NB4 (cell line): ENCODE measurements around the gene CSNK1A1L.

Experiments
- DNase-seq: peaks from one replicate; pipeline ENCODE4 v3.0.0; 2010; ENCODE audit warnings: low read depth
- H3K4me3 ChIP-seq: one replicate; pipeline ENCODE4 v1.5.1; 2011; ENCODE audit warnings: mild to moderate bottlenecking, low read depth, low read length, moderate library complexity
- MYC ChIP-seq: IDR thresholded peaks from 2 replicates; pipeline ENCODE4 v1.6.1; 2011; ENCODE audit warnings: low read depth, low read length
- POLR2A ChIP-seq: IDR thresholded peaks from 2 replicates; pipeline ENCODE4 v1.6.1; 2011; ENCODE audit warnings: mild to moderate bottlenecking; ENCODE audit not compliant: insufficient read length; ENCODE audit errors: extremely low read depth
- TF ChIP-seq, protein P1 (sequence below): IDR thresholded peaks from 2 replicates; pipeline ENCODE4 v1.6.1; 2011; ENCODE audit warnings: low read depth, low read length
- TF ChIP-seq, protein P2 (sequence below): IDR thresholded peaks from one replicate; pipeline ENCODE4 v1.5.1; 2012; ENCODE audit warnings: low read depth, low read length

The CSNK1A1L gene

DNA sequence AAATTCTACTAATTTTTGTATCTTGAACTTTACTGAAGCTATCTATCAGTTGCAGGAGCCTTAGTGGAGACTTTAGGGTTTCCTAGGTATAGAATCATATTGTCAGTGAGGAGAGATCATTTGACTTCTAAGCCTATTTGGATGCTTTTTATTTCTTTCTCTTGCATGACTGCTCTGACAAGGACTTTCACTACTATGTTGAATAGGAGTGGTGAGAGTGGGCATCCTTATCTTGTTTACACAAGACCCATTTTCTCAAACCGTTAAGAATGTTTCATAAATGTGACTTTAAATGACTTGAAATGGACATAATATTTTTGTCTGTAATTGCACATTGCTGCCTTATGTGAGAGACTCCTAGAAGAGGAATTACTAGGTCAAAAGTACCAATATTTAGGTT, 17.9 kb upstream of the CSNK1A1L start:
- DNase-seq = no peak
- H3K4me3 ChIP-seq = no peak overlapping the region
- TF ChIP-seq, protein P1, sequence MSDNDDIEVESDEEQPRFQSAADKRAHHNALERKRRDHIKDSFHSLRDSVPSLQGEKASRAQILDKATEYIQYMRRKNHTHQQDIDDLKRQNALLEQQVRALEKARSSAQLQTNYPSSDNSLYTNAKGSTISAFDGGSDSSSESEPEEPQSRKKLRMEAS = no peak
- TF ChIP-seq MYC (no peak), POLR2A (no peak)
- TF ChIP-seq, protein P2, sequence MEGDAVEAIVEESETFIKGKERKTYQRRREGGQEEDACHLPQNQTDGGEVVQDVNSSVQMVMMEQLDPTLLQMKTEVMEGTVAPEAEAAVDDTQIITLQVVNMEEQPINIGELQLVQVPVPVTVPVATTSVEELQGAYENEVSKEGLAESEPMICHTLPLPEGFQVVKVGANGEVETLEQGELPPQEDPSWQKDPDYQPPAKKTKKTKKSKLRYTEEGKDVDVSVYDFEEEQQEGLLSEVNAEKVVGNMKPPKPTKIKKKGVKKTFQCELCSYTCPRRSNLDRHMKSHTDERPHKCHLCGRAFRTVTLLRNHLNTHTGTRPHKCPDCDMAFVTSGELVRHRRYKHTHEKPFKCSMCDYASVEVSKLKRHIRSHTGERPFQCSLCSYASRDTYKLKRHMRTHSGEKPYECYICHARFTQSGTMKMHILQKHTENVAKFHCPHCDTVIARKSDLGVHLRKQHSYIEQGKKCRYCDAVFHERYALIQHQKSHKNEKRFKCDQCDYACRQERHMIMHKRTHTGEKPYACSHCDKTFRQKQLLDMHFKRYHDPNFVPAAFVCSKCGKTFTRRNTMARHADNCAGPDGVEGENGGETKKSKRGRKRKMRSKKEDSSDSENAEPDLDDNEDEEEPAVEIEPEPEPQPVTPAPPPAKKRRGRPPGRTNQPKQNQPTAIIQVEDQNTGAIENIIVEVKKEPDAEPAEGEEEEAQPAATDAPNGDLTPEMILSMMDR = no peak

DNA sequence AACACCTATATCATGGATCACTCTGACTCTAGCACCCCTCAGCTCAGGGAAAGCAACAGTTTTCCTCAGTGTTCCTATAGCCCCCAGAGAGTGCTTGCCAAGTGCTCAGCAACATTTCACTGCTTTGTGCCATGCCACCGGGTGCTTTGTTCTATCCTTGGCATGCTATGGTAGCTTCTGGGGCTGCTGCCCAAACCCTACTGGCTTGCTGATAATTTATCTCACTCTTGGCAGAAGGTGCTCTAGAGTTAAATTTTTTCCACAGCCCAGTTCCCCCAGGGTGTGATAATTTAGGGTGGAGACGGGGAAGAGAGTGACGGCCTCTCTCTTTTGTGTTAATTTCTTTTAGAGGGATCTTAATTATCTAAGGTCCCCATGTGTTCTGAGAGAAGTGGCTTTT, 12.6 kb upstream of the CSNK1A1L start:
- no peak for DNase-seq
- TF ChIP-seq POLR2A (no peak), MYC (no peak)
- TF ChIP-seq, protein P2 = no peak
- TF ChIP-seq, protein P1 = no peak
- no peak overlapping the region for H3K4me3 ChIP-seq

DNA sequence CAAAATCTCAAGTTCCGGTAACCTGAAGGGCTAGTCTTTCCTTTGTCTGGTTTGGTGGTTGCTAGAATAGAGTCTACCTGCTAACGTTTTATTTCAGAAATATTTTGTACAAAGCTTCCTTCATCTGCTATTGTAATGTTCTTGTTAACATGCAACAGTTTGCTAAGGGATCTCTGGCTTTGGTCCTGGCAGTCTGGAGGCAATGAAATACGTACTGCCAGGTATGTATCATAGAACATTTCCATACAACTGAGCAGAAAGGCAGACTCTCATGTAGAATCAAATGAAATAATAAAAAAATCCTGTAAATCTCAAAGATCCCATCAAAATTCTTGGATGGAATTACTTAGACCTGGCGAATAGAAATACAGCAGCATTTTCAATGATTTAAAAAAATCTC, 8.8 kb upstream of the CSNK1A1L start:
- no peak for TF ChIP-seq POLR2A
- no peak for TF ChIP-seq MYC
- TF ChIP-seq, protein P1 = no peak
- no peak for DNase-seq

DNA sequence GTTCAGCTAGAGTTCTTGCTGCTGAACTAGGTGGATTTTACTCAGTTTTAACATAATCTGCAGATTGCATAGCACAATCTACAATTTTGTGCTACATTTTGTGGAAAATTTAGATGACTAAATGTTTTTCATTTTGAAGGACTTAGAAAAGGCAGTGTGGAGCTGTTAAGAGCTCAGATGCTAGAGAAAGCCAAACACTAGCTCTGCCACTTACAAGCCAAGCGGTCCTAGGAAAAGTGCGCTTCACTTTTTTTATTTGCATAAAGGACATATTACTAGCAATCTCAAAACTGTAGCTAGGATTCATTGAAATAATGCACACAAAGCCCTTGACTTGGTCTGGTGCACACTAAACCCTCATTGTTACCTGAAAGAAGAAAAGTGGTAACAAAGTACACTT, 8.1 kb upstream of the CSNK1A1L start:
- no peak for DNase-seq
- TF ChIP-seq, protein P2 = no peak
- TF ChIP-seq MYC = no peak
- no peak for TF ChIP-seq POLR2A
- TF ChIP-seq, protein P1 = no peak
- H3K4me3 ChIP-seq = no peak overlapping the region

More for the DNA sequence above, 8.8 kb upstream of the CSNK1A1L start:
- no peak overlapping the region for H3K4me3 ChIP-seq

DNA sequence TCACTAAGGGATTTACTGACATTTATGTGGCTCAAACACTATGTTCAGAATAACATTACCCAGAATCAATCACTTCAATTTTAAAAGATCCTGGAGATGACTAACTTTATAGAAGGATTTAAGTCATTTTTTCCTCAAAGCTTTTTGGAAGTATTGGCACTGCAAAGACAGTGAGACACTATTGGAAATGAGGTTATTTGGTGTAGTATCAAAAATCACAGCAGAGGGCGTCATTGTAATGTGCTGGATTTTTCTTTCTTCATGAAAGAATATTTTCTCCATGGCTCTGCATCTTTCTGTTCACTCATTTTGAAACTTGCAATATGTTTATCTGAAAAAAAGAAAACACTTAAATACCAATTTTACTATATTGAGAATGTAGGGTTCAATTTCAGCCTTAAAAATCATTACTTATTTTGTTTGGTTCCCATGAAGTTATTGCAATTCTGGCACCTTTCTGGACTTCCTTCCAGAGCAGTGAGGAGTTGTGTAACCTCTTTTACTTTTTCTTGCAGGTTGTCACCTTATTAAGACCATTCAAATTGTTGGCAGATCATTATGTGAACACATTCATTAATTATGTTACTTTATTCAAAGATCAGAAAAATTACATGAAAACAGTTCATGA, 3.7 kb upstream of the CSNK1A1L start:
- H3K4me3 ChIP-seq = no peak overlapping the region
- peak; percentile 36 for DNase-seq
- TF ChIP-seq POLR2A = no peak
- TF ChIP-seq, protein P2 = peak; percentile 35

DNA sequence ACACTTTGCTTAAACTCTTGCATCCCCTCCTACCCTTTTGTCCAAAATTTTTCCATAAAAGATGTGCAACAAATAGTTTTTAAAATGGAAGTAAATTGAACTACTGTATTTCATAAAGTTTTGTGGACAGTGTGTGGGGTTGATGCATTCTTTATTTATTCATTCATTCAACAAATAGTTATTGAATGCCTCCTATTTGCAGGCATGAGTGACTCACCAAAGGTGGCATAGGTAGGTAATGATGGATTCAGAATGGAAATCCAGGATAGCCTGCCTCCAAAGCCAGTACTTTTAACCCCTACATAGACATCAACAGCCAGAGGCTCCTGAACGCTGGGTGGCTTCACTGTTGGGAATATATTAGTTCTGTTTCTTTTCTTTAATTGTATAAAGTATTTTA, 2.4 kb upstream of the CSNK1A1L start:
- DNase-seq = no peak
- H3K4me3 ChIP-seq = no peak overlapping the region
- TF ChIP-seq, protein P1 = no peak
- TF ChIP-seq MYC (no peak), POLR2A (no peak)
- TF ChIP-seq, protein P2 = no peak
